Motor neuron (in vitro differentiated cells): Measurements from ENCODE around the gene CENPC. TPM values are rescaled to one million over a fixed set of nuclear protein-coding genes. Genes with fewer than 3 reads are reported as not detected.
"Not testable (repeated sequence)": the region's sequence is repeated elsewhere in the genome, so short reads cannot be mapped to it uniquely, and the experiment has no call there.

Experiments
- ATAC-seq, 8 experiments: fragments of 200-7000 bp; cut with Tn5 transposase; replicated peaks in 6 of 8; 2 replicates each; pipeline ENCODE4 v1.8.0; 2021; ENCODE audit warnings: mild to moderate bottlenecking in 8 of 8, moderate library complexity in 8 of 8
- H3K27ac ChIP-seq, 2 donors: fragments of 250-450 bp; sonication (Bioruptor Pico); 2 replicates each; pipeline ENCODE4 v1.9.0; 2021; ENCODE audit warnings: antibody characterized with exemption in 2 of 2, mild to moderate bottlenecking in 2 of 2, moderate library complexity in 1 of 2
- H3K4me1 ChIP-seq, 2 donors: fragments of 250-450 bp; sonication (Bioruptor Pico); replicated peaks in 1 of 2; 2 replicates each; pipeline ENCODE4 v1.6.1; 2021; ENCODE audit warnings: antibody characterized with exemption in 2 of 2, mild to moderate bottlenecking in 2 of 2, moderate library complexity in 1 of 2
- H3K4me3 ChIP-seq, 5 donors: fragments of 250-450 bp; sonication (Bioruptor Pico); 2 replicates each; pipeline ENCODE4 v1.9.0; 2021; ENCODE audit warnings: antibody characterized with exemption in 5 of 5, mild to moderate bottlenecking in 5 of 5, moderate library complexity in 4 of 5
- WGBS, 10 experiments: fragments of 450-650 bp; shearing (Covaris generic); methylation state at CpG; one replicate each; pipeline ENCODE4 v1.0.0; 2022; 5-methylcytosine and 5-hydroxymethylcytosine counted together
- in situ Hi-C, 9 experiments: fragments of 400-800 bp; cut with MboI; loops; one replicate each; pipeline ENCODE4 v1.15.0; 2021; ENCODE audit warnings: low sequenced_read_pairs in 9 of 9, low pct_unique_long_range_greater_than_20kb in 2 of 9; ENCODE audit not compliant: unreplicated experiment in 9 of 9
- total RNA-seq, 8 experiments: library from RNA; unstranded; fragments of 300-600 nt; gene quantifications; 2 replicates each; pipeline versions ENCODE4 v1.2.3 to v1.2.4, GENCODE V29; 2022

Gene CENPC
- total RNA-seq, 8 experiments from 2014 or later: 9.8 to 39.9 (median 15.0) TPM

DNA sequence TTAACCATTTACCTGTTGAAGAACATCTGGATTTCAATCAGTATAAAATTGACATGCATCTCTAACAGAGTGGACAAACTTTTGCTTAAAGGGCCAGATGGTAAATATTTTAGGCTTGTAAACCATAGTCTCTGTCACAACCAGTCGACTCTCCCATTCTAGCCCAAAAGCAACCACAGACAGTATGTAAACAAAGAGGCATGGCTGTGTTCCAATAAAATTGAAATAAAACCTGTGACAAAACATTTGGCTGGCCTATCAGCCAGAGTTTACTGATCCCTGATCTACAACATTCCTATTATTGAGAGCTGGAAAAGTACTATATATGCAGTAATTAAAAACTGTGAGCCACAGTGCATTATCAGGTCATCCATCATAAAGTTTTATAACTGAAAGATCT is 3.2 kb downstream of the CENPC start:
- H3K4me3 ChIP-seq: no peak overlapping the region
- in situ Hi-C loops: no loop called here
- no peak for ATAC-seq
- H3K27ac ChIP-seq: no peak overlapping the region
- WGBS, 10 experiments: 0 to 100% (median 67%) methylated on average over 1 of the region's 1 CpG; no CpG with 5 or more reads in 4 of the 10 experiments
- H3K4me1 ChIP-seq: peaks cover 2 to 11% of the 10 kb centered on the region in 2 donors

DNA sequence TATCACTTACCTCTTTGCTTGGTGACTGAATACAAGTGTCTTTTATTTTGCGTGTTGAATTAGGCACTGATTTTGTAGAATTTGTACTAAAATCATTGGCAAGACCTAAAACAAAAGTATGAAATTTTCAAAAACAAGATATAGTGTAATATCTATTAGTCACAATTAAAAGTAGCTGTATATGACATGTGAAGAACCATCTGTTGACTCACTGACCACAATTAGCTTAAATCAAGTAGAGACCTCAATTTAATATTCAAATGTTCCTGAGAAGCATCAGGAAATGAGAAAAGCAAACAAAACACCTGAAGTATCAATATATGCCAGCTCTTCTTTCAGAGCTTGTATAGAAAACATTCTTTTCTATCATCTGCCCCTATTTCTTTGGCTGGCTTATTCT is 5.5 kb downstream of the CENPC start:
- WGBS, 10 experiments: 80 to 100% (median 92%) methylated on average over 1 of the region's 1 CpG; no CpG with 5 or more reads in 3 of the 10 experiments
- ATAC-seq: no peak
- no peak overlapping the region for H3K4me3 ChIP-seq
- in situ Hi-C loops: no loop called here
- peaks cover 2 to 8% of the 10 kb centered on the region in 2 donors for H3K4me1 ChIP-seq
- H3K27ac ChIP-seq: no peak overlapping the region

DNA sequence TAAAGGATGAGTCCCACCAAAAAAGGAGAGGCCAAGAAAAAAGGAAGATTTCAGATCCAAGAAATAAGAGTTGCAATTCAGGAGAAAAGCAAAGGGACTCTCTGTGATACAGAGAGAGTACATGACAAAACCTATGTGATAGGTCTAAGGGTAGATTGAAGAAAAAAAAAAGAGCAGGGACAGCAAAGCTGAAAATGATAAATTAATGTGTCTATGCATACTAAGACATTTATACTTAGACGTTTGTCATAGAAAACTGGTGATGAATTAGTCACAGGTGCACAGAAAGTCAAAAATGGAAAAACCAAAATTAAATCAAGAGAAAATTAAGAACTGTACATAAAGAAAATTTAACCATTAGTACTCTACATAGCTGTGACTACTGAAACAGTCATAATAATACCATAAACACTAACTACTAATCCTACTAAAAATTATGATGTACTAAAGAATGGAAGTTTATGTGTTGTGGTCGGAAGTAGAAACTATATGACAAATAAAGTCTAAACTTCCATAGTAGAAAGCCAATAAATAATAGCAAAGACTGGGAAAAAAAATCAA is 9.9 kb downstream of the CENPC start:
- ATAC-seq: no peak
- no peak overlapping the region for H3K27ac ChIP-seq
- in situ Hi-C loops: no loop called here
- no peaks in the 10 kb centered on the region for H3K4me1 ChIP-seq
- 53 to 100% (median 89%) methylated on average over 1 to 2 of the region's 2 CpGs for WGBS, 10 experiments
- no peak overlapping the region for H3K4me3 ChIP-seq

DNA sequence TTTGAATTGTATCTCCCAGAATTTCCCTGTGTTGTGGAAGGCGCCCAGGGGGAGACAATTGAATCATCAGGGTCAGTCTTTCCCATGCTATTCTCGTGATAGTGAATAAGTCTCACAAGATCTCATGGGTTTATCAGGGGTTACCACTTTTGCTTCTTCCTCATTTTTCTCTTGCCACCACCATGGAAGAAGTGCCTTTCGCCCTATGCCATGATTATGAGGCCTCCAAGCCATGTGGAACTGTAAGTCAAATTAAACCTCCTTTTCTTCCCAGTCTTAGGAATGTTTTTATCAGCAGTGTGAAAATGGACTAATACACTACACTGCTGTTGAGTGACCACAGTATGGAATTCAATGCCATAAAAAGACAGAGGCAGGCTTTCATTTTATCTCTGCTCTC is 12.2 kb downstream of the CENPC start:
- Histone ChIP-seq H3K4me1 (no peaks in the 10 kb centered on the region), H3K27ac (no peak overlapping the region), H3K4me3 (no peak overlapping the region)
- WGBS, 10 experiments: 82 to 100% (median 100%) methylated on average over 1 to 3 of the region's 3 CpGs; no CpG with 5 or more reads in 1 of the 10 experiments
- ATAC-seq: no peak
- in situ Hi-C loops: no loop called here

DNA sequence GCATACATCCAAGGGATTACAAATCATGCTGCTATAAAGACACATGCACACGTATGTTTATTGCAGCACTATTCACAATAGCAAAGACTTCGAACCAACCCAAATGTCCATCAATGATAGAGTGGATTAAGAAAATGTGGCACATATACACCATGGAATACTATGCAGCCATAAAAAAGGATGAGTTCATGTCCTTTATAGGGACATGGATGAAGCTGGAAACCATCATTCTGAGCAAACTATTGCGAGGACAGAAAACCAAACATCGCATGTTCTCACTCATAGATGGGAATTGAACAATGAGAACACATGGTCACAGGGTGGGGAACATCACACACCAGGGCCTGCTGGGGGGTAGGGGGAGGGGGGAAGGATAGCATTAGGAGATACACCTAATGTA is 12.9 kb downstream of the CENPC start:
- H3K4me3 ChIP-seq, ATAC-seq, in situ Hi-C loops, H3K4me1 ChIP-seq, H3K27ac ChIP-seq: not testable (repeated sequence)
- WGBS, 10 experiments: 79 to 90% methylated on average over 2 to 4 of the region's 4 CpGs; no CpG with 5 or more reads in 8 of the 10 experiments

DNA sequence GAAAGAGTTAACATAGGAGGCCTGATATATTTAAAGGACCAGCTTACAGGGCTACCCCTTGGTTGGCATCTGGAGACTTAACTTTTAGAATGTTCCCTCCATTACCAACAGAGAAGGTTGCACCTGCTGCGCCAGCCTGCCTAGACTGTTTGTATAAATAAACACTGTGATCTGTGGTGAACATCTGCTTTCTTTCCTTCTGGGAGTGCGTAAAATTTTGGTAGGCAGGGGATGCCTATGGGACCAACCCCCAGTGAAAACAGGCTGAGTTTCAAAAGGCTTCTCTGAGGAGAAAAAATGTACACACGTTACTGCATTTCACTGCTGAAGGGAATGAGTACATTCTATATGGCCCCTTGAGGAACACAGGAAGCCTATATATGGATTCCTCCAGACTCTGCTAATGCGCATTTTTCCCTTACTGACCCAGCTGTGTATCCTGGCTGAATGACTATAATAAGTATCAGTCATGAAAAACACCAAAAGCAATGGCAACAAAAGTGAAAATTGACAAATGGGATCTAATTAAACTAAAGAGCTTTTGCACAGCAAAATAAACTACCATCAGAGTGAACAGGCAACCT is 13.8 kb downstream of the CENPC start:
- H3K27ac ChIP-seq: no peak overlapping the region
- WGBS, 10 experiments: 20 to 94% (median 75%) methylated on average over 1 to 4 of the region's 4 CpGs; no CpG with 5 or more reads in 1 of the 10 experiments
- ATAC-seq: peak in 7 of 8 experiments; percentile 16 to 97 (median 58)
- H3K4me3 ChIP-seq: no peak overlapping the region
- in situ Hi-C loops: no loop called here
- H3K4me1 ChIP-seq: no peaks in the 10 kb centered on the region

DNA sequence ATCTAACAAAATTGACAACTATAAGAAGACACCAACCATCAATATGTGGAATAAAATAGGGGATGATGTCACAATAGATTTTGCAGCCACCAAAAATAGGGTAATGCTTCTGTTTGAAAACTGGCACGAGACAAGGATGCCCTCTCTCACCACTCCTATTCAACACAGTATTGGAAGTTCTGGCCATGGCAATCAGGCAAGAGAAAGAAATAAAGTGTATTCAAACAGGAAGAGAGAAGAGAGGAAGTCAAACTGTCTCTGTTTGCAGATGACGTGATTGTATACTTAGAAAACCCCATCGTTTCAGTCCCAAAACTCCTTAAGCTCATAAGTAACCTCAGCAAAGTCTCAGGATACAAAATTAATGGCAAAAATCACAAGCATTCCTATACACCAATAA is 21.2 kb downstream of the CENPC start:
- H3K4me1 ChIP-seq, H3K4me3 ChIP-seq, in situ Hi-C loops, H3K27ac ChIP-seq, ATAC-seq: not testable (repeated sequence)
- 81 to 100% (median 93%) methylated on average over 1 to 3 of the region's 3 CpGs; no CpG with 5 or more reads in 3 of the 10 experiments for WGBS, 10 experiments

DNA sequence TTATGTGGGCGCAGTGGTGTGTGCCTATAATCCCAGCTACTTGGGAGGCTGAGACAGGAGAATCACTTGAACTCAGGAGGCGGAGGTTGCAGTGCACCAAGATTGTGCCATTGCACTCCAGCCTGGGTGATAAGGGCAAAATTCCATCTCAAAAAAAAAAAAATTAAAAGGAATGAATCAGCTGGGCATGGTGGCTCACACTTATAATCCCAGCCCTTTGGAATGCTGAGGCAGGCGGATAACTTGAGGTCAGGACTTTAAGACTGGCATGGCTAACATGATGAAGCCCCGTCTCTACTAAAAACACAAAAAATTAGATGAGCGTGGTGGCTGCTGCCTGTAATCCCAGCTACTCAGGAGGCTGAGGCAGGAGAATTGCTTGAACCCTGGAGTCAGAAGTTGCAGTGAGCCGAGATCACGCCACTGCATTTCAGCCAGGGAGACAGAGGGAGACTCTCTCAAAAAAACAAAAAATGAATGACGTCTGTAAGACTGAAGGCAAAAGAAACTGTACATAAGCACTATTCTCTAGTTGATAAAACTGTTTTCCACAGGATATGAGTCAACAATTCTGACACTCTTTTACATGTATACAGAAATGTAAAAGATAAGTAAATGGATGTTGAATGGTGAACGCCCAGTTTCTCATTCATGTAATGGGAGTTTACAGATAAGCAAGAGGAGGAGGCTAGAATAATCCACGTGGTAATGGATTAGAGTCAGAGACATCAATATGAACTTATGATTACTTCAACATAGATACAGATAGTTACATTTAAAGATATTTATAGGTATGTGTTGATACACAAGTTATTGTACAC is 22.2 kb downstream of the CENPC start:
- Histone ChIP-seq H3K4me1 (no peaks in the 10 kb centered on the region), H3K27ac (no peak overlapping the region), H3K4me3 (no peak overlapping the region)
- in situ Hi-C loops: no loop called here
- ATAC-seq: peak in 3 of 8 experiments; percentile 92 to 98 (median 98)
- 38 to 100% (median 90%) methylated on average over 2 to 8 of the region's 10 CpGs; no CpG with 5 or more reads in 1 of the 10 experiments for WGBS, 10 experiments

DNA sequence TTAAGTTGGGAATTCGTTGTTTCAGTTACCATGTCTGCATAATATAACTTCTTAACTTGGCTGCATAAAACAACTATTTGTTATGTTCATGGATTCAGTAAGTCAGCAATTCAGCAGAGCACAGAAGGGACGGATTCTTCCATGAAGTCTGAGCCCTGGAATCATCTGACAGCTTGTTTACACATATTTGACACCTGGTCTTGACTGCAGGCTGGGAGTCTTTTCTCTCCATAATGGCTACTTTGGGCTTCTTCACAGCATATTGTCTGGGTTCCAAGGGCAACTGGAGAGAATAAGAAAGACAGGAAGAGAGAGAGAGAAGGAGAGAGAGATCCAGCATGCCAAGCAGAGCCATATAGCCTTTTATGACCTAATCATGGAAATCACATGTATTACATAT is 23.1 kb downstream of the CENPC start:
- Histone ChIP-seq H3K4me1 (no peaks in the 10 kb centered on the region), H3K4me3 (no peak overlapping the region), H3K27ac (no peak overlapping the region)
- in situ Hi-C loops: no loop called here
- WGBS, 10 experiments: 38 to 100% (median 93%) methylated on average over 1 to 2 of the region's 2 CpGs
- ATAC-seq: peak in 1 of 8 experiments; percentile 74

DNA sequence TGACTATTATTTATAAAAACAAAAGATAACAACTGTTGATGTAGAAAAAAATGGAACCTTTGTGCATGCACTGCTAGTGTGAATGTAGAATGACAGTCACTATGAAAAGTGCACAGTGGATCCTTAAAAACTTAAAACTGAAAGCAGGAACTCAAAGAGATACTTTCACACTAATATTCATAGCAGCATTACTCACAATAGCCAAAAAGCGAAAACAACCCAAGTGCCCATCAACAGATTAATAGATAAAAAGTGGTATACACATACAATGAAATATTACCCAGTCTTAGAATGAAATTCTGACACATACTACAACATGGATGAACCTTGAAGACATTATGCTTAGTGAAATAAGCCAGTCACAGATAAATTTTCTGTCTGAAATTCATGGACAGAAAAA is 23.8 kb downstream of the CENPC start:
- in situ Hi-C loops: no loop called here
- Histone ChIP-seq H3K4me1 (no peaks in the 10 kb centered on the region), H3K4me3 (no peak overlapping the region), H3K27ac (no peak overlapping the region)
- 86 to 100% (median 100%) methylated on average over 1 of the region's 1 CpG; no CpG with 5 or more reads in 1 of the 10 experiments for WGBS, 10 experiments
- ATAC-seq: no peak

DNA sequence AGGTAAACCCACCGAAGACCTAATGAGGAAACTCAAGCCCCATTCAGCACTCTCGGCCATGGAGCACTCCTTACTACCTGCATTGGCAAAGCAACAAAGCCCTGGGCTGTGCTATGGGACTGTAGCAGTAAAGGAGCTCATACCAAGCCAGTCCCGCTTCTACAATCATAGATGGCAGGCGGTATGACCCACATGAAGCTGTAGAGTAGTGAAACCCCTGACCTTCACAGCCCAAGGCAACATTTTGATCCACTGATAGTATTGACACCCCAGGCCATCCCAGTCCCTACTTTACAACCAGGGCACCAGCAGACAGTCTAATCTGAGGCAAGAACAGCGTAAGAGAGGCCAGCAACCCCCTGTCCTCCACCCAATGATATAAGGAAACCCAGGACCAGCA is 25.2 kb downstream of the CENPC start:
- no peak overlapping the region for H3K4me3 ChIP-seq
- H3K27ac ChIP-seq: no peak overlapping the region
- ATAC-seq: no peak
- in situ Hi-C loops: no loop called here
- no peaks in the 10 kb centered on the region for H3K4me1 ChIP-seq
- 87 to 100% (median 100%) methylated on average over 1 to 4 of the region's 5 CpGs; no CpG with 5 or more reads in 3 of the 10 experiments for WGBS, 10 experiments

DNA sequence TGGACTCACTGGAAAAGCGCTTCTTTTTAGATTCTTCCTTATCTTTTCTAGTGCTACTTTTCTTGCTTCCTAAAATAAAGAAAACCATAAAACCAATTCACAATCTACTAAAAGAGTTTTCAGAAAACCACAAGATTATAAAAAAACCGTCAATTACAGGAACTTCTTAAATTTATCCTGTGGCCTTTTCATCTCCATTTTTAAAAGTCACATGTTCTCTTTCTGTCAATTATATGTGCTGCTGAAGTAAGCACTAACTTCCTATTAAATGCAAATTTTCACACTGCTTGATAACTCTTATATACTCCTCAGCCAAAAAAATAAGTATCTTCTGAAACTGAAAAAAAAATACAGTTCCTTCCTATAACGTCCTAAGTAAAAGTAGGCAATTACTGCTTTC is 32.8 kb downstream of the CENPC start:
- in situ Hi-C loops: no loop called here
- Histone ChIP-seq H3K4me3 (no peak overlapping the region), H3K27ac (no peak overlapping the region), H3K4me1 (no peaks in the 10 kb centered on the region)
- 90 to 100% (median 94%) methylated on average over 1 to 3 of the region's 3 CpGs for WGBS, 10 experiments
- ATAC-seq: no peak

DNA sequence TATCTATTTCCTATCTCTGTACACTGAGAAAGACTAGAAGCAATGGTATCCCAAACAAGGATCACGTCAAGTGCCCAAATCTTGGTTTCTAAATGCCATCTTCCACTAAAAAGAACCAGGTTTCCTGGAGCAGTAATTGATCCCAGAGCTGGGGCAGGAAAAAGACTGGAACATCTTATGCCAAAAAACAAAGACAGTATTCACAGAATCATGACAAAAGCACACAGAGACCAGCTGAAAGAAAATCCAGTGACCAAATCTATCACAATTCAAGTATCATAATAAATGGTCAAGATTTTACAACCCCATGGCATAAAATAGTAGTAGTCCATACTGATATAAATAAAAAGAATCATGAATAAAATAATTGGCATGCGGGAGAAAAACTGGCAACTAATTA is 44.9 kb downstream of the CENPC start:
- no peaks in the 10 kb centered on the region for H3K4me1 ChIP-seq
- in situ Hi-C loops: no loop called here
- ATAC-seq: no peak
- H3K4me3 ChIP-seq: no peak overlapping the region
- no peak overlapping the region for H3K27ac ChIP-seq
- 62 to 100% (median 96%) methylated on average over 1 to 2 of the region's 2 CpGs for WGBS, 10 experiments
